Measurements from ENCODE around the gene TALDO1.

The TALDO1 gene

GRCh38 chr11:724049-724777 lies 23.1 kb upstream of the TALDO1 start:
- TF ChIP-seq CTCF (conservative IDR thresholded peaks at IDR 0.05; ENCODE audit: low read depth, low read length): no peak
- H3K4me3 ChIP-seq (ENCODE audit: low read depth, low read length): no peak overlapping the region
- DNase-seq (ENCODE audit: low read depth): no peak

- no peak for TF ChIP-seq CTCF (conservative IDR thresholded peaks at IDR 0.05; ENCODE audit: low read depth, low read length)
- no peak overlapping the region for H3K4me3 ChIP-seq (ENCODE audit: low read depth, low read length)
Measured at GRCh38 chr11:724778-725386, 22.4 kb upstream of the TALDO1 start.

GRCh38 chr11:725624-726202 lies 21.6 kb upstream of the TALDO1 start:
- DNase-seq (ENCODE audit: low read depth): no peak
- TF ChIP-seq CTCF (conservative IDR thresholded peaks at IDR 0.05; ENCODE audit: low read depth, low read length): no peak

More at GRCh38 chr11:724778-725386, 22.4 kb upstream of the TALDO1 start:
- DNase-seq (ENCODE audit: low read depth): no peak

GRCh38 chr11:726278-727220 lies 20.7 kb upstream of the TALDO1 start:
- H3K4me3 ChIP-seq (ENCODE audit: low read depth, low read length): peak overlapping the region; percentile 24
- no peak for TF ChIP-seq CTCF (conservative IDR thresholded peaks at IDR 0.05; ENCODE audit: low read depth, low read length)
- DNase-seq (ENCODE audit: low read depth): peak; percentile 37

More at GRCh38 chr11:725624-726202, 21.6 kb upstream of the TALDO1 start:
- H3K4me3 ChIP-seq (ENCODE audit: low read depth, low read length): no peak overlapping the region

GRCh38 chr11:727281-727701 lies 20.0 kb upstream of the TALDO1 start:
- no peak for TF ChIP-seq CTCF (conservative IDR thresholded peaks at IDR 0.05; ENCODE audit: low read depth, low read length)
- no peak for DNase-seq (ENCODE audit: low read depth)
- H3K4me3 ChIP-seq (ENCODE audit: low read depth, low read length): no peak overlapping the region

- no peak overlapping the region for H3K4me3 ChIP-seq (ENCODE audit: low read depth, low read length)
- peak; percentile 67 for DNase-seq (ENCODE audit: low read depth)
- peak; percentile 93 for TF ChIP-seq CTCF (conservative IDR thresholded peaks at IDR 0.05; ENCODE audit: low read depth, low read length)
Measured at GRCh38 chr11:727859-728748, 19.2 kb upstream of the TALDO1 start.
